ENCODE data around the gene STUB1. TPM values are rescaled to one million over a fixed set of nuclear protein-coding genes. Genes with fewer than 3 reads are reported as not detected.

STUB1 gene
- total and polyA plus RNA-seq, 2 donors (not counting 3 experiments of a cell fraction or from before 2014, with no cell fraction given): 107 to 147 TPM

DNA sequence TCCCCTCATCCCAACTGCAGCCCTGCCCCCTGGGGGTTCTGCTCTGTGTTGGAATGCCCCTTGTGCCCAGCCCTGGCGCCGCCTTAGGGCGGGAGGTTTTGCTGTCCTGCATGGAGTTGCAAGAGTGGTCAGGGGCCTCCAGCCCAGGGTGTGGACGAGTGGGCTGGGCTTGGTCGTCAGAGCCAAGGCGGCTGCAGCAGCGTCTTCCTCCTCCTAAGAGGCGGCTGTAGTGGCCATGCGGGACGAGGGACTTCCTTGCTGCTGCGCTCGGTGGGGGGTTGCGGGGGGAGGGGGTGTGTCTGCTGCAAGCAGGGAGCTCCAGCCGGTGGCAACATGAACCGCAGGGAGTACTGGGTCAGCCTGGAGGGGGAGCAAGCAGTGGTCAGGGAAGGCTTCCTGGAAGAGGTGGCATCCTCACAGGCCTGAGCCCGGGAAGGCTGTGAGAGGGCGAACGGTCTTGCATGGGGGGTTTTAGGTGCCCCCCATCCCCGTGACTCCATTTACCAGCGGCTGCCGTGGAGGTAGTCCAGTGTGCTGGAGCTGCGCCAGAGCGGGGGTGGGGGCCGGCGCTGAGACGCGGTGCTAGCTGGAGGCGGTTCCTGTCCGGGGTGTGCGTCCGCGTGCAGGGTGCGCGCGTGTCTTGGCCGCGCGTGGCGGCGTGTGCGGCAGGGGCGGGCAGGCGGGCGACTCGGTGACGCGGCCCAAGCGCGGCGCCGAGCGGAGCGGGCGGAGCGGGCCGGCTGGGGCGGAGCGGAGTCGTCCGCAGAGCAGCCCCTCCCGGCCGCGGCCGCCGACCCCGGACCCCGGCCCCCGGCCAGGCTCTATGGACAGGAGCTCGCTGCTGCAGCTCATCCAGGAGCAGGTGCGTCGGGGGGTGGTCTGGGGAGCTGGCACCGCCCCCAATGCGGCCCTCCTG lies 5.0 kb upstream of the STUB1 start, which contains the start of gene RHBDL1:
Gene RHBDL1, plus strand, starts transcription at position 704 of the 916 bp plus-strand sequence. Its CDS starts 120 bp downstream, at position 824.
- peak within 1 kb of the TSS; percentile 30 for H2AFZ ChIP-seq (ENCODE audit: low read depth, low read length)
- no peak for TF ChIP-seq FOS (IDR thresholded peaks at IDR 0.05; ENCODE audit: borderline replicate concordance, insufficient read depth, low read length)
- no peak for TF ChIP-seq EZH2 (IDR thresholded peaks at IDR 0.05; ENCODE audit: borderline replicate concordance, low read depth, low read length, severe bottlenecking)
- TF ChIP-seq MAX (IDR thresholded peaks at IDR 0.05; ENCODE audit: insufficient read depth, insufficient read length): no peak
- TF ChIP-seq CTCF (IDR thresholded peaks at IDR 0.05; ENCODE audit: extremely low read depth in 1 of 2, insufficient read depth in 1 of 2, low read depth in 1 of 2, low read length in 2 of 2): no peak
- no peak for TF ChIP-seq POLR2A (IDR thresholded peaks at IDR 0.05; ENCODE audit: low read depth, low read length)
- TF ChIP-seq MYC (IDR thresholded peaks at IDR 0.05; ENCODE audit: low read depth, low read length): no peak
- TF ChIP-seq POLR2AphosphoS5 (IDR thresholded peaks at IDR 0.05; ENCODE audit: insufficient read depth, low read depth, low read length): peak; percentile 58
- H3K36me3 ChIP-seq (ENCODE audit: control insufficient read depth in 2 of 2, extremely low read depth in 1 of 2, insufficient read depth in 2 of 2, low read length in 2 of 2): peaks cover 5 to 30% of the 10 kb centered on the region in 2 experiments
- no peaks in the 10 kb centered on the region for H3K9me1 ChIP-seq (replicated peaks; ENCODE audit: control insufficient read depth, extremely low read depth, insufficient read depth, low read length)
- H3K9me3 ChIP-seq (replicated peaks; ENCODE audit: control insufficient read depth, insufficient read depth, low read length): no peaks in the 10 kb centered on the region
- ChIA-PET CTCF (interaction anchor here (0.9 to 1.5 kb wide), 6 partner anchors 7 to 96 kb away, joined by 3 to 6 read pairs (median 4); partner anchors contain the start of genes METTL26 and RHOT2), POLR2A (interaction anchor here (0.6 kb wide), 1 partner anchor 53 kb away, joined by 3 read pairs; no protein-coding TSS in a partner anchor)
- dilution Hi-C loops (cut with MboI; ENCODE audit: extremely low pct_ligation_motif_present, low sequenced_read_pairs) (no loop called here), intact Hi-C loops (cut with micrococcal nuclease) (no loop called here)
- H3K9ac ChIP-seq (replicated peaks; ENCODE audit: extremely low read depth, insufficient read depth, low read length): no peak within 1 kb of the TSS
- H3K4me1 ChIP-seq (ENCODE audit: control insufficient read depth, extremely low read depth, insufficient read depth, low read length): no peaks in the 10 kb centered on the region
- peak within 1 kb of the TSS; percentile 43 for H3K4me2 ChIP-seq (ENCODE audit: insufficient read depth, low read length)
- FAIRE-seq: no peak
- peak within 1 kb of the TSS in 1 of 3 experiments; percentile 28 for H3K4me3 ChIP-seq (replicated peaks in 1 of 3; ENCODE audit: insufficient read depth in 1 of 3, low read depth in 1 of 3, low read length in 3 of 3)
- no peak within 1 kb of the TSS for H3K27ac ChIP-seq (ENCODE audit: insufficient read depth, low read depth, low read length)
- H3K79me2 ChIP-seq (ENCODE audit: control insufficient read depth, insufficient read depth, low read length): peaks cover 2% of the 10 kb centered on the region
- BruUV-seq (replicated peaks): no TSS peak
- H4K20me1 ChIP-seq (replicated peaks; ENCODE audit: control insufficient read depth, extremely low read depth, insufficient read depth, low read length): no peaks in the 10 kb centered on the region
- H3K27me3 ChIP-seq (ENCODE audit: control insufficient read depth in 2 of 2, insufficient read depth in 2 of 2, low read length in 2 of 2): no peaks in the 10 kb centered on the region
- DNase-seq (ENCODE audit: low read depth, low spot score): no peak

Data from endothelial cell of umbilical vein (primary cell).